OCI-LY7 (cell line): Measurements from ENCODE around the gene ACVR1C. TPM values are rescaled to one million over a fixed set of nuclear protein-coding genes. Genes with fewer than 3 reads are reported as not detected.
A peak's percentile ranks its signal among the peaks of the same experiment; 100 is the strongest.

ENCODE experiments used
- BruUV-seq: library from RNA; stranded (reverse); fragments of 400-500 nt; replicated peaks from 2 replicates; lab custom pipeline; 2021; lab: Mats Ljungman, UMichigan
- CTCF ChIA-PET: fragments of 300-600 bp; sonication (Branson Sonifier 250); formaldehyde crosslinking; loops from one replicate; lab custom pipeline; 2022; ENCODE audit warnings: antibody characterized with exemption; ENCODE audit not compliant: unreplicated experiment; lab: Charles Lee
- POLR2A ChIA-PET: fragments of 300-600 bp; sonication (Branson Sonifier 250); formaldehyde crosslinking; loops from one replicate; lab custom pipeline; 2022; ENCODE audit warnings: antibody characterized with exemption; lab: Charles Lee
- DNase-seq: peaks from one replicate; pipeline ENCODE4 v3.0.0-alpha.2; 2015; ENCODE audit warnings: low spot score
- H2AFZ ChIP-seq: fragments of 200-600 bp; sonication (generic), shearing (Covaris generic); 2 replicates; pipeline ENCODE4 v1.6.1; 2014; ENCODE audit warnings: mild to moderate bottlenecking, antibody characterized with exemption, low read length, moderate library complexity
- H3K27ac ChIP-seq: fragments of 200-600 bp; sonication (generic); 2 replicates; pipeline ENCODE4 v1.5.1; 2014; ENCODE audit warnings: mixed run types, low read depth, mild to moderate bottlenecking, moderate library complexity, low read length, inconsistent platforms; ENCODE audit not compliant: poor library complexity, severe bottlenecking
- H3K36me3 ChIP-seq: fragments of 200-600 bp; sonication (generic); 2 replicates; pipeline ENCODE4 v1.6.1; 2014; ENCODE audit warnings: mild to moderate bottlenecking, antibody characterized with exemption, low read length, moderate library complexity, mixed read lengths; ENCODE audit not compliant: insufficient read depth
- H3K4me1 ChIP-seq: fragments of 200-600 bp; sonication (generic); 2 replicates; pipeline ENCODE4 v1.5.1; 2014; ENCODE audit warnings: mild to moderate bottlenecking, low read length; ENCODE audit not compliant: insufficient read depth, poor library complexity, severe bottlenecking
- H3K4me2 ChIP-seq: fragments of 200-600 bp; sonication (generic); 2 replicates; pipeline ENCODE4 v1.6.1; 2014; ENCODE audit warnings: mild to moderate bottlenecking, low read length
- H3K4me3 ChIP-seq: fragments of 200-600 bp; sonication (generic); 2 replicates; pipeline ENCODE4 v1.5.1; 2014; ENCODE audit warnings: mild to moderate bottlenecking, low read depth, low read length; ENCODE audit not compliant: poor library complexity, severe bottlenecking
- H3K79me2 ChIP-seq: fragments of 200-600 bp; sonication (generic); 2 replicates; pipeline ENCODE4 v1.6.1; 2016; ENCODE audit warnings: low read depth, mild to moderate bottlenecking, low read length, moderate library complexity, mixed read lengths; ENCODE audit not compliant: insufficient read depth
- H3K9me2 ChIP-seq: fragments of 200-600 bp; sonication (generic); 2 replicates; pipeline ENCODE4 v1.6.1; 2016; ENCODE audit warnings: mild to moderate bottlenecking, low read length, mixed read lengths; ENCODE audit not compliant: insufficient read depth
- H3K9me3 ChIP-seq: fragments of 200-600 bp; sonication (generic); 2 replicates; pipeline ENCODE4 v1.6.1; 2014; ENCODE audit warnings: mild to moderate bottlenecking, mixed run types, low read length, mixed read lengths
- H4K20me1 ChIP-seq: fragments of 200-600 bp; sonication (generic); 2 replicates; pipeline ENCODE4 v1.6.1; 2014; ENCODE audit warnings: mild to moderate bottlenecking, antibody characterized with exemption, low read length, moderate library complexity, mixed read lengths; ENCODE audit not compliant: insufficient read depth
- EZH2phosphoT487 ChIP-seq: fragments of 200-600 bp; sonication (generic); IDR thresholded peaks from 2 replicates; pipeline ENCODE4 v1.6.1; 2018; ENCODE audit warnings: low read depth, borderline replicate concordance, mild to moderate bottlenecking, mixed run types, antibody characterized with exemption, low read length, moderate library complexity, mixed read lengths
- intact Hi-C: fragments of 100-400 bp; cut with micrococcal nuclease; formaldehyde crosslinking; loops from one replicate; pipeline ENCODE4 v1.10.0; 2022; ENCODE audit not compliant: unreplicated experiment
- total RNA-seq, 2 experiments: library from RNA; depleted of rRNA in 1 of 2; stranded (reverse); fragments of >200 nt in 1 of 2; shearing (Covaris generic) in 1 of 2; gene quantifications; 2 replicates each; pipeline ENCODE4 v1.2.3, GENCODE V29; 2014 to 2022
- TF ChIP-seq, protein P1 (sequence below): fragments of 200-600 bp; sonication (generic); conservative IDR thresholded peaks from 2 replicates; pipeline ENCODE4 v1.5.1; 2014; ENCODE audit warnings: mild to moderate bottlenecking, antibody characterized with exemption, low read length, moderate library complexity, mixed read lengths

Gene ACVR1C
- total RNA-seq, 2 experiments from 2014 or later, result 0.03 TPM; not detected in 1

DNA sequence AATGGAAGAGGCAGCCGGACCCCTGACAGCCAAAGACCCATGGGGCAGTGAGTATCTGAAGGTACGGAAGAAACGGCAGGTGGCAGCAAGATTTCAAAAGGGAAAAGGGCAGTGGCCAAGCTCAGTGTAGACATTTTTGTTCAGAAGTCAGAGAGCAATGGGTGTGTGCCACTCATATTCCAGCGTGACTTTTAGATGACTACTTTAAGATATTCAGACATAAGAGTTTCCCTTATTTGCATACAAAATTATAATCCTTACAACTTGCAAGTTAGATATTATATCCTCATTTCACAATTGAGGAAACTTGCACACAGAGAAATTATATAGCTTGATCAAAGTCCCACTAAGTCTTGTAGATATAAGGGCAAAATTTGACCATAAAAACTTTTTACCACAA lies 124.0 kb downstream of the ACVR1C start:
- intact Hi-C loops, result loop anchor here (10.0 kb wide), 1 partner anchor 1250 kb away; no protein-coding TSS in a partner anchor
- TF ChIP-seq, protein P1, sequence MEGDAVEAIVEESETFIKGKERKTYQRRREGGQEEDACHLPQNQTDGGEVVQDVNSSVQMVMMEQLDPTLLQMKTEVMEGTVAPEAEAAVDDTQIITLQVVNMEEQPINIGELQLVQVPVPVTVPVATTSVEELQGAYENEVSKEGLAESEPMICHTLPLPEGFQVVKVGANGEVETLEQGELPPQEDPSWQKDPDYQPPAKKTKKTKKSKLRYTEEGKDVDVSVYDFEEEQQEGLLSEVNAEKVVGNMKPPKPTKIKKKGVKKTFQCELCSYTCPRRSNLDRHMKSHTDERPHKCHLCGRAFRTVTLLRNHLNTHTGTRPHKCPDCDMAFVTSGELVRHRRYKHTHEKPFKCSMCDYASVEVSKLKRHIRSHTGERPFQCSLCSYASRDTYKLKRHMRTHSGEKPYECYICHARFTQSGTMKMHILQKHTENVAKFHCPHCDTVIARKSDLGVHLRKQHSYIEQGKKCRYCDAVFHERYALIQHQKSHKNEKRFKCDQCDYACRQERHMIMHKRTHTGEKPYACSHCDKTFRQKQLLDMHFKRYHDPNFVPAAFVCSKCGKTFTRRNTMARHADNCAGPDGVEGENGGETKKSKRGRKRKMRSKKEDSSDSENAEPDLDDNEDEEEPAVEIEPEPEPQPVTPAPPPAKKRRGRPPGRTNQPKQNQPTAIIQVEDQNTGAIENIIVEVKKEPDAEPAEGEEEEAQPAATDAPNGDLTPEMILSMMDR, result no peak
- TF ChIP-seq EZH2phosphoT487, result no peak
- Histone ChIP-seq H3K27ac (no peak overlapping the region), H2AFZ (no peak overlapping the region), H3K9me2 (no peaks in the 10 kb centered on the region), H4K20me1 (no peaks in the 10 kb centered on the region), H3K4me1 (no peaks in the 10 kb centered on the region), H3K9me3 (no peaks in the 10 kb centered on the region), H3K79me2 (no peaks in the 10 kb centered on the region), H3K4me3 (no peak overlapping the region), H3K4me2 (no peak overlapping the region), H3K36me3 (no peaks in the 10 kb centered on the region)
- no TSS peak for BruUV-seq
- POLR2A ChIA-PET, result interaction anchor here (0.6 kb wide), 2 partner anchors 29 to 202 kb away, joined by 3 to 5 read pairs; no protein-coding TSS in a partner anchor
- CTCF ChIA-PET, result no interaction called here
- no peak for DNase-seq

DNA sequence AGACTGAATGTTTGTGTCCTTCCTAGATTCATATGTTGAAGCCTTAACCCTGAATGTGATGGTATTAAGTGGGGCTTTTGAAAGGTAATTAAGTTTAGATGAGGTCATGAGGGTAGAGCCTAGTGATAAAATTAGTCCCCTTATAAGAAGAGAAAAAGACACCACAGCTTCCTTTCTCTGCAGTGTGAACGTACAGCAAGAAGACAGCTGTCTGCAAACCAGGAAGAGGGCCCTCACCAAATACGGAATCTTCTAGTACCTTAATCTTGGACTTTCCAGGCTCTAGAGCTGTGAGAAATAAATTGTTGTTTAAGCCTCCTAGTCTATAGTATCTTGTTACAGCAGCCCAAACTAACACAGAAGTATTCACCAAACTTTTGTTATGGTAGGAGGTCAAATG lies 127.6 kb downstream of the ACVR1C start:
- no peak for DNase-seq
- Histone ChIP-seq H3K9me3 (no peaks in the 10 kb centered on the region), H3K9me2 (no peaks in the 10 kb centered on the region), H3K4me3 (no peak overlapping the region), H3K36me3 (no peaks in the 10 kb centered on the region), H3K27ac (no peak overlapping the region), H4K20me1 (no peaks in the 10 kb centered on the region), H2AFZ (peak overlapping the region; percentile 39), H3K79me2 (no peaks in the 10 kb centered on the region), H3K4me1 (no peaks in the 10 kb centered on the region), H3K4me2 (no peak overlapping the region)
- TF ChIP-seq EZH2phosphoT487, result no peak
- TF ChIP-seq, protein P1, result no peak
- ChIA-PET CTCF (no interaction called here), POLR2A (no interaction called here)
- intact Hi-C loops, result loop anchor here (10.0 kb wide), 1 partner anchor 1254 kb away; no protein-coding TSS in a partner anchor
- BruUV-seq, result no TSS peak

DNA sequence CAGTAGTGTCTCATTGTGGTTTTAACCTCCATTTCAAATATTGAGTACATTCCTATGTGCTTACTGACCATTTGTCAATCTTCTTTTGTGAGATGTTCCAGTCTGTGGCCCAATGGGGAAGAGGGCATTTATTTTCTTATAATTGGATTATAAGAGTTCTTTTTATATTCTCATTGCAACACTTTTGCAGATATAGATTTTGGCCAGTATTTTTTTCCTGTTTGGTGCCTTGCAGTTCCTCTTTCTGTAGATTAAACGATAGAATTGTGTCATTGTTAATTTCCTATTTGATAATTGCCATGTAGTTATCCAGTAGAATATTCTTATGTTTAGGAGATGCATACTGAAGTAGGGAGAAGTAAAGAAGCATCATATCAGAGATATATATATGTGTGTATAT lies 128.3 kb downstream of the ACVR1C start:
- H3K27ac ChIP-seq, result no peak overlapping the region
- no peaks in the 10 kb centered on the region for H3K79me2 ChIP-seq
- H3K9me3 ChIP-seq, result no peaks in the 10 kb centered on the region
- H4K20me1 ChIP-seq, result no peaks in the 10 kb centered on the region
- TF ChIP-seq, protein P1, result no peak
- no peaks in the 10 kb centered on the region for H3K36me3 ChIP-seq
- intact Hi-C loops, result loop anchor here (10.0 kb wide), 1 partner anchor 1254 kb away; no protein-coding TSS in a partner anchor
- no peak overlapping the region for H3K4me2 ChIP-seq
- DNase-seq, result no peak
- no peak overlapping the region for H3K4me3 ChIP-seq
- no peak overlapping the region for H2AFZ ChIP-seq
- H3K9me2 ChIP-seq, result no peaks in the 10 kb centered on the region
- POLR2A ChIA-PET, result no interaction called here
- H3K4me1 ChIP-seq, result no peaks in the 10 kb centered on the region
- BruUV-seq, result no TSS peak
- CTCF ChIA-PET, result no interaction called here
